HUES6 (cell line): ENCODE data around the gene IMPDH1.

Experiments used
- H3K27ac ChIP-seq: 2 replicates; pipeline ENCODE4 v1.7.0; 2013; ENCODE audit warnings: low read depth, mild to moderate bottlenecking, low read length, inconsistent platforms
- H3K27me3 ChIP-seq: 2 replicates; pipeline ENCODE4 v1.6.1; 2013; ENCODE audit warnings: low read length; ENCODE audit not compliant: control insufficient read depth, insufficient read depth
- H3K36me3 ChIP-seq: 2 replicates; pipeline ENCODE4 v1.6.1; 2013; ENCODE audit warnings: low read length; ENCODE audit not compliant: control insufficient read depth, insufficient read depth
- H3K4me1 ChIP-seq: 2 replicates; pipeline ENCODE4 v1.6.1; 2013; ENCODE audit warnings: low read length; ENCODE audit not compliant: control insufficient read depth, insufficient read depth
- H3K4me3 ChIP-seq: 2 replicates; pipeline ENCODE4 v1.5.1; 2013; ENCODE audit warnings: low read depth, low read length
- H3K9ac ChIP-seq: one replicate; pipeline ENCODE4 v1.6.1; 2013; ENCODE audit warnings: mild to moderate bottlenecking, low read length
- H3K9me3 ChIP-seq: 2 replicates; pipeline ENCODE4 v1.6.1; 2013; ENCODE audit warnings: low read depth, low read length; ENCODE audit not compliant: control insufficient read depth, insufficient read depth

The IMPDH1 gene

DNA sequence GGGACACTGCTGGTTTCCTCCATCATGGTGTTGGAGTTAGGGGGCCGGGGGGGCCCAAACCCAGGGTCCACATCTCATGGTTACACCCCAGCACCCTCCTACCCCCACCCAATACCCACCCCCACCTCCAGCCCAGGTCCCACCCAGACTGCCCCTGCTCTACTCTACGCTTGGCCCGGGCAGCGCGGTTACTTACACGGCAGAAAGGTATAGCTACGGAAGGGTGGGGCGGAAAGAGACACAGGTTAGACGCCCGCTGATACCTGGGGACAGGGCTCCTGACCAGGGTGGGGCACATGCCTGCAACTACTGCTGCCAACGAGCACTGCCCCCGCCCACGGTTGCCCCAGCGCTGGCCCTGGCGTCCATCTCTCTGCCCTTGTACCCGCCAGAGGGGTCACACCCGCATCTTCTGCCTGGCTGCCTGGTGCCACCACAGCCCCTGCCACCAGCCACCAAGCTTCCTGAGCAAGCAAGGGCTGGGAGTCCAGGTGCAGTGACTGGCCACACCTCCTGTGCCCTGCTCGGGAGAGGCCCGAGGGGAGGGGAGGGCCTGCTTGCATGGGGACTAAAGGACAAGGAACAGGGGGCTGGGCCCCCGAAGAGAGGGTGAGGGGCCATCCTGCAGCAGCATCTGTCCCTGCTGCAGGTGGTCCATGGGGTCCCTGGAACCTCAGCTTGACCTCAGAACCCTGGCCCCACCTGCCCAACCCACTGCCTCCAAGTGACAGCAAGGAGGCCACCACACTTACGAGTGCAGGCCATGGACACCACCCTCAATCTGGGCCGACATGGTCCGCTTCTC, 16.1 kb downstream of the IMPDH1 start:
- peaks cover 6% of the 10 kb centered on the region for H3K4me1 ChIP-seq
- H3K36me3 ChIP-seq, result peaks cover 21% of the 10 kb centered on the region
- no peak overlapping the region for H3K4me3 ChIP-seq
- no peak overlapping the region for H3K9ac ChIP-seq
- H3K27me3 ChIP-seq, result peaks cover 4% of the 10 kb centered on the region
- H3K27ac ChIP-seq, result no peak overlapping the region
- no peaks in the 10 kb centered on the region for H3K9me3 ChIP-seq

DNA sequence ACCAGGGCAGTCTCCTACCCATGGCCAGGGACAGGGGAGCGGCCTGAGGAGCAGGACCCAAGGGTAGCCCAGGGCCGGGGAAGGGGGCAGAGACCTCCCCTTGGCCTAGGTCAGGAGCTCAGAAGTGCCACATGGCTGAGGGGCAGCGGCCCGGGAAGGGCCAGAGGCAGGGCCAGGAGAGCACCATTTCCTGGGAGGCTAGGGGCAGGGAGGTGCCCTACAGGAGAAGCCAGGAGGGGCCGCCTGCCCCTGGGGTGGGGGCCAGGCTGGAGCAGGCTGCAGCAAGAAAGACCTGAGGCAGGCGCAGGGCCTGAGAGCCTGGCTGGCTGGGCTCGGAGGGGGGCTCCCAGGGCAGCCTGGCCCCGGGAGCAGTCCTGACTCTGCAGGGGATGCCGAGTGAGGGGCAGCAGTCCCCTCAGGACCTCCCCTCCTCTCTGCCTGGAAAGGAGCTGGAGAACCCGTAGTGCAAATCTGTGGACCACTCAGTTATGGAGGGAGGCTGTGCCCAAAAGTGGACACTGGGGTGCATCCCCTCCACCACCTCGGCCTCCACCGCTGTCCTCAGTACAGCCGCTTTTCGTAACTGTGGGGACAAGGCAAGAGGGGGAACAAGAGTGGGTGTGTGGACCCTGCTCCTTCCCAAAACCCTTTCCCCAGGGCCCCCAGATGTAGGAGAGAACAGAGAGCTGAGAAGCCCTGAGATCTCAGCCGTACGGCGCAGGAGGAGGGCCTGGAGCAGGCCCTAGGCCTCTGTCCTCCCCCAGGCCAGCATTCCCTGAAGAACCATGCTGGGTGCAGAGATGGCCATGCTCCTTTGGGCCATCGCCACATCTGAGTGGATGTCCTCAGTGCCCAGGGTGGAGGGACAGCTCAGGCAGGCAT, 17.1 kb downstream of the IMPDH1 start:
- Histone ChIP-seq H3K36me3 (peaks cover 16% of the 10 kb centered on the region), H3K9ac (no peak overlapping the region), H3K9me3 (no peaks in the 10 kb centered on the region), H3K4me1 (peaks cover 6% of the 10 kb centered on the region), H3K4me3 (no peak overlapping the region), H3K27ac (no peak overlapping the region), H3K27me3 (peaks cover 13% of the 10 kb centered on the region)

DNA sequence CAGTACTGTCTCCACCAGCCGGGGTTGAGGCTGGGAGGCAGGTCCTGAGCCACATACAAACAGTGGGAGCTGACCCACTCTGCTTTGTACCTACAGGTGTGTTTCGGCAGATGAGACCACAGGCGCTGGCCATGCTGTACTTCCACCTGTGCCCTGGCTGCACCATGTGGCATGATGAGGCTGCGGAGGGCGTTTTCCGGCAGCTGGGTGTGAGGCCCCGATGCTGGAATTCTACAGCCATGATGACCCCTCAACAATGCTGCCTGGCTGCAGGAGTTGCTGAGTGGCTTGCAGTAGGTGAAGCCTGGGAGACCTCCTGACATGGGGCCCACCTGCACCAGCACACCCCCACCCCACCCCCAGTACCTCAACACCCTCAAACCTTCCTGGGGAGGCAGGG, 18.0 kb downstream of the IMPDH1 start:
- Histone ChIP-seq H3K9me3 (no peaks in the 10 kb centered on the region), H3K27me3 (peaks cover 16% of the 10 kb centered on the region), H3K4me3 (no peak overlapping the region), H3K9ac (no peak overlapping the region), H3K36me3 (peaks cover 10% of the 10 kb centered on the region; the same call in 1 of the 2 replicates), H3K27ac (no peak overlapping the region), H3K4me1 (peaks cover 6% of the 10 kb centered on the region)

DNA sequence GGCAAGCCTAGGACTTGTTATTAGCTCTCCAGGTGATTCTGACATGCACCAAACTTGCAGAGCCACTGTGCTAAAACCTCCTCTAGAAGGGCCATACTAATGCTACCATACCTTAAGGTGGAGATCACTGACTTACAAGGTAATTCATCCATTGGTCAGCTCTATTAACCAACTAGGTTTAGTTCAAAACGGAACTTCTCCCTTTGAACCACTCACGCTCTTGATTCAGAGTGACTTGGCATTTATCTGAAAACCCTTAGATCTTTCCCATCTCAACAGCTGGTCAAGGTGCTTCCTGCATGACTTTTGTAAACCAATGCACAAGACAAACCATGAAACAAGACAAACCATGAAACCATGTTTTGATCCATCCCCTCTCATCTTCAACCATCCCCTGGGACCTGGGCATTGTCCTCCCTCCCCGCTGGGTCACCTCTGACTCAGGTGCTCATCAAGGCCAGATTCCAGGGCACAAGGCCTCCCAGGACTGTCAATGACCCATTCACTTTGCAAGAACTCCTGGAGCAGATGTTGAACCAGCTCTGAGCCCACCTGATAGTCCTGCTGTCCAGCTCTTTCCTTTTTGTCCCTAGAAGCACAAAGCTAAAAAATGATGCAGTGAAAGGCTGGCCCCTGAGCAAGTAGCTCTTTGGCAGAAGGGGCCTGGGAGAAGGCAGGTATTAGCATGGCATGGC, 18.8 kb downstream of the IMPDH1 start:
- no peak overlapping the region for H3K9ac ChIP-seq
- H3K4me3 ChIP-seq, result no peak overlapping the region
- H3K9me3 ChIP-seq, result no peaks in the 10 kb centered on the region
- peaks cover 6% of the 10 kb centered on the region for H3K4me1 ChIP-seq
- peaks cover 18% of the 10 kb centered on the region for H3K27me3 ChIP-seq
- H3K27ac ChIP-seq, result no peak overlapping the region
- peaks cover 10% of the 10 kb centered on the region; the same call in 1 of the 2 replicates for H3K36me3 ChIP-seq

DNA sequence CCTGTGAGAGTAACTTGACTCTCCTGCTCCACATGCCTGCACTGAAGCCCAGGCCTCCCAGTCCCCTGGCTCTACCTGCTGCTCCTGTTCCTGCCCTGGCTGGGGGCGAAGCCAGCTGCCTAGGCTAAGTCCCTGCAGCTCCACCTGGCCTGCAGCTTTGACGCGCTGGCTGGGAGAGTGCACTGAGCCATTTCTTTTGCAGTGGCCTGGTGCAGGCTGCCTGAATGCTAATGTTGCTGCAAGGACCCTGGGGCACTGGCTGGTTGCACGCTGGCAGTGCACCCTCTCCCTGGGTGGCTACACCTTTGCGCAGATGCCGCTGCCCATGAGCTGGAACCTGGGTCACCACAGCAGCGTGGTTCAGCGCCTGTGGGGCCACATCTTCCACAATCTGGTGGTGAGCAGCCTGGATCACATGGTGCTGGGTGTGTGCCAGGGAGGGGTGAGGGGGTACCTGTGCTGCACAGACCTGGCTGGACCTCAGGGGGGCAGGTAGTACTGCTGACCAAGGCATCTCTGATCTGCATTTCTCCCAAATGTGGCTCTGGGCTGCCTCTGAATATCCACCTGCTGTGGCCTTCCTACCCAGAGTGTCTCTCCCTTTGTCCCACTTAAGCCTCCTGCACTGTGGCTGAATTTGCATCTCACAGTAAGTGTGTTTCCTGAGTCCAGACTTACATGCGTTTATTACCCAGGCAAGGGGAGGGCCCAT, 20.0 kb downstream of the IMPDH1 start:
- Histone ChIP-seq H3K4me1 (peaks cover 6% of the 10 kb centered on the region), H3K27ac (no peak overlapping the region)

DNA sequence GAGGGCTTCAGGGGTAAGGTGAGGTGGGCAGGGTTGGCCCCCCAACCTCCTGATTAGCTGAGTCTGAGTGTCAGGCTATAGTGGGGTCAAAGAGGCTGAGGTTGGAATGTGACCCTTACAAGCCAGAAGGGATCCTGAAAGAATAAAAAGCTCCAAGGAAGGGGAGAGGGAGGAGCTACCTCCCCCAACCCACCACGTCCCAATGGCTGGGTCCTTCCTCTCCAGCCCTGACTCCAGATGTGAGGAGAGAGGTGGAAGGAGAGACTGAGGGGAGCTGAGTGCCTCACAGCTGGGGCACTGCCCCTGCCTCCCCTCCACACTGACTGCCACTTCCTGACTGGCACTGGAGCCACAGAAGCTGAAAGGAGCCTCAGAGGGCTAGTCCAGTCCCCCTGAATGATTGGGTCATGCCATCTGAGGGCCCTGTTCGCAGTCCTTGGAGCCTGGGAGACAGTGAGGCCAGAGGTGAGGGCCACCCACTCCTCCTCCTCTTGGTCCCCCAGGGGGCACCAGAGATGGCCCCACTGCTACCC, 20.6 kb downstream of the IMPDH1 start:
- no peaks in the 10 kb centered on the region for H3K9me3 ChIP-seq
- H3K9ac ChIP-seq, result no peak overlapping the region
- peaks cover 4% of the 10 kb centered on the region; the same call in 1 of the 2 replicates for H3K36me3 ChIP-seq
- peaks cover 18% of the 10 kb centered on the region for H3K27me3 ChIP-seq
- no peak overlapping the region for H3K4me3 ChIP-seq
- H3K4me1 ChIP-seq, result peaks cover 6% of the 10 kb centered on the region
- H3K27ac ChIP-seq, result no peak overlapping the region

More for the DNA sequence above, 20.0 kb downstream of the IMPDH1 start:
- Histone ChIP-seq H3K36me3 (peaks cover 9% of the 10 kb centered on the region; the same call in 1 of the 2 replicates), H3K4me3 (no peak overlapping the region), H3K9ac (no peak overlapping the region), H3K9me3 (no peaks in the 10 kb centered on the region), H3K27me3 (peaks cover 18% of the 10 kb centered on the region)

DNA sequence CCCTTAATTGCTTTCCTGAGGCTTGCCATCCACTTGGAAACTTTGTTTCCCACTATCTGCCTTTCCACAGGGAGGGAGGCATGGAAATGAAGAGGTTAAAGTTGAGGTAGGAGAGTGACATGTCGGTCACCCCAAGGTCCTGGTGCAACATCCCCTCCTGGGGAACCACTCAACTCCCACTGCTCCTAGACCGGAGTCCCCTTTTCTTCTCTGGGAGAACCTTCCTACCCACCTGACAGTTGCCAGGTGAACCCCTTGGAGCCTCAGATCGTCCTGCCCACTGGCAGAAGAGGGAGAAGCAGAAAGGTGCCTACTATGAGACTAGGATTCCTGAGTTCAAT, 21.7 kb downstream of the IMPDH1 start:
- H3K36me3 ChIP-seq, result no peaks in the 10 kb centered on the region; the same call in 1 of the 2 replicates
- peaks cover 6% of the 10 kb centered on the region for H3K4me1 ChIP-seq
- peaks cover 18% of the 10 kb centered on the region for H3K27me3 ChIP-seq
- H3K9me3 ChIP-seq, result no peaks in the 10 kb centered on the region
- H3K27ac ChIP-seq, result no peak overlapping the region
- no peak overlapping the region for H3K9ac ChIP-seq
- H3K4me3 ChIP-seq, result no peak overlapping the region

DNA sequence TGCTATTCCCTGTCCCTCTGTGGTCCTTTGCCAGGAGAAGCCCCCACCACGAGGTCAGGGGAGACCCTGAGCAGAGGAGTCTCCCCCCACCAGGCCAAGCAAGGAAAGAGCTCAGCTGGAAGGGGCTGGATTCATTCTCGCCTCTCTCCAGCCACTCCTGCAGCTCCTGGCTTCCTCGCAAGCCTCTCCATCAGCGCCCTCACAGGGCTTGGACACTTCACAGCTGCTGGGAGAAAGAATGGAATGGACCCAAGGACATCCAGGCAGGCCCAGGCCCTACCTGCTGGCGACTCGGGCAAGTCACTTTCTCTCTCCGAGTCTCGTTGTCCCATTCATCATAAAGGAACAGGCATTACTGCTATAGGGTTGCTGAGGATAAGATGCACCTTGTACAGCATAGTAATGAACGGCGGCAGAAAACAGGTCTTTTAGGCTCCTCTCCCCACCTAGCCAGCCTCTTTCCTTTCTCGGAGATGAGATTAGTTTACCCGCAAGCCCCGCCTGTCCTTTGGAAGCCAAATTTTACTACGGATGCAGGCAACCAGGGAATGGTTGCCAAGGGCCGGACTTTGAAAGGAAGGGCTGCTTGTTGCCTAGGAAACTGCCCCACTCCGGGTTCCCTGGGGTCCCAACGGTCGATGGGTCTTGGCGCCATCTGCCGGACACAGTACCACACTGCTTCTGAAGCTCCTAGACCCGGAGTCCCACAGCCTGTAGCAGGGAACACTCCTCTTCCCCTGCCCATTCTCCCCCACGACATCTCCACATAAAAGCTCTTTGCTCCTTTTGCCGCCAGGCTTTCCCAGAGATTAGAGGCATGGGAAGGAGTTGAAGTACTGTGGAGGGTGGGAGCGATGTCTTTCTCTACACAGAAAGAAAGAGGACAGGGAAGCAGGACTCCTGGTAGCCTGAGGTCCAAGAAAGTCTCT, 22.3 kb downstream of the IMPDH1 start:
- no peaks in the 10 kb centered on the region; the same call in 1 of the 2 replicates for H3K36me3 ChIP-seq
- peaks cover 9% of the 10 kb centered on the region for H3K4me1 ChIP-seq
- no peak overlapping the region for H3K4me3 ChIP-seq
- peaks cover 18% of the 10 kb centered on the region for H3K27me3 ChIP-seq
- no peaks in the 10 kb centered on the region for H3K9me3 ChIP-seq
- H3K27ac ChIP-seq, result no peak overlapping the region
- no peak overlapping the region for H3K9ac ChIP-seq

DNA sequence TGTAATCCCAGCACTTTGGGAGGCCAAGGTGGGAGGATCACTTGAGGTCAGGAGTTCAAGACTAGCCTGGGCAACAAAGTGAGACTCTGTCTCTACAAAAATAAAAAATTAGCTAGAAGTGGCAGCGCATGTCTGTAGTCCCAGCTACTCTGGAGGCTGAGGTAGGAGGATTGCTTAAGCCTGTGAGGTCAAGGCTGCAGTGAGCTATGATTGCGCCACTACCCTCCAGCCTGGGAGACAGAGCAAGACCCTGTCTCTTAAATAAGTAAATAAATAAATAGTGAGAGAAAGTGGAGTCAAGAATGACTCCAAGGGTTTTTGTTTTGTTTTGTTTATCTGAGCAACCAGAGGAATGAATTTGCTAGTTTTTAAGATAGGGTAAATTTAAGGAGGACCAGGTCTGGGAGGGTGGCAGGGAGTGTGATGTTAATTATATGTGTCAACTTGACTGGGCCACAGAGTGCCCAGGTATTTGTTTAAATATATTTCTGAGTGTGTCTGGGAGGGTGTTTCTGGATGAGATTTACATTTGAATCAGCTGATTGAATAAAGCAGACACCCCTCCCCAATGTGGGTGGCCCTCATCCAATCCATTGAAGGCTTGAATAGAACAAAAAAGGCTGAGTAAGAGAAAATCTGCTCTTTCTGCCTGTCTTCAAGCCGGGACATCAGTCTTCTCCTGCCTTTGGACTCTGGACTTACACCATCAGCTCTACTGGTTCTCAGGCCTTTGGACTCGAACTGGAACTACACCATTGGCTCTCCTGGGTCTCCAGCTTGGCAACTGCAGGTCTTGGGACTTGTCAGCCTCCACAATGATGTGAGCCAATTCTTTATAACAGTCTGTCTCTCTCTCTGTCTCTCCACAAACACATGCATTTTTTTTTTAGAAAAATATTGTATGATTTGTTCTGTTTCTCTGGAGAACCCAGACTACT, 23.5 kb downstream of the IMPDH1 start:
- H3K9ac ChIP-seq, result no peak overlapping the region
- no peak overlapping the region for H3K4me3 ChIP-seq
- no peaks in the 10 kb centered on the region for H3K9me3 ChIP-seq
- no peaks in the 10 kb centered on the region for H3K36me3 ChIP-seq
- peaks cover 18% of the 10 kb centered on the region for H3K27me3 ChIP-seq
- peaks cover 18% of the 10 kb centered on the region for H3K4me1 ChIP-seq
- no peak overlapping the region for H3K27ac ChIP-seq
